Omental fat pad (tissue), 4 donors: ENCODE results near the gene PRDM16. TPM values are rescaled to one million over a fixed set of nuclear protein-coding genes. Genes with fewer than 3 reads are reported as not detected.

ENCODE experiments used
- ATAC-seq: fragments of 150-250 bp; one replicate; pipeline ENCODE4 v1.9.1; 2016; ENCODE audit warnings: mild to moderate bottlenecking, moderate library complexity; ENCODE audit not compliant: low FRiP score
- DNase-seq: peaks from one replicate; pipeline ENCODE4 v3.0.0-alpha.2; 2019; ENCODE audit warnings: low spot score
- CTCF ChIP-seq, 3 donors: fragments of 450-650 bp; IDR thresholded peaks; one replicate each; pipeline ENCODE4 v1.5.1; 2016 to 2017; ENCODE audit warnings: antibody characterized with exemption in 3 of 3, mild to moderate bottlenecking in 3 of 3, moderate library complexity in 2 of 3
- total RNA-seq, 4 donors: library from RNA; depleted of rRNA; stranded (reverse); fragments of >200 nt; gene quantifications; one replicate each; pipeline ENCODE4 v1.1.0, GENCODE V29; 2016

PRDM16 gene
- total RNA-seq, 4 donors from 2014 or later, result 0.19 to 3.8 (median 1.8) TPM

GRCh38 chr1:3290438-3290837 lies 221.4 kb downstream of the PRDM16 start:
- no peak for ATAC-seq
- DNase-seq, result no peak
- TF ChIP-seq CTCF (IDR thresholded peaks at IDR 0.05), result no peak

- no peak for DNase-seq
- ATAC-seq, result no peak
- TF ChIP-seq CTCF (IDR thresholded peaks at IDR 0.05), result no peak
Measured at GRCh38 chr1:3290915-3291314, 221.9 kb downstream of the PRDM16 start.

- ATAC-seq (no peak), DNase-seq (no peak)
- TF ChIP-seq CTCF (IDR thresholded peaks at IDR 0.05), result no peak
Measured at GRCh38 chr1:3292051-3292722, 223.2 kb downstream of the PRDM16 start.

- DNase-seq (no peak), ATAC-seq (no peak)
- TF ChIP-seq CTCF (IDR thresholded peaks at IDR 0.05), result no peak
Measured at GRCh38 chr1:3292868-3293562, 224.0 kb downstream of the PRDM16 start.

- no peak for TF ChIP-seq CTCF (IDR thresholded peaks at IDR 0.05)
- no peak for ATAC-seq
- no peak for DNase-seq
Measured at GRCh38 chr1:3293563-3294080, 224.6 kb downstream of the PRDM16 start.

- DNase-seq (no peak), ATAC-seq (no peak)
- TF ChIP-seq CTCF (IDR thresholded peaks at IDR 0.05), result no peak
Measured at GRCh38 chr1:3294450-3294849, 225.4 kb downstream of the PRDM16 start.

- DNase-seq (no peak), ATAC-seq (no peak)
- TF ChIP-seq CTCF (IDR thresholded peaks at IDR 0.05), result no peak
Measured at GRCh38 chr1:3295846-3296245, 226.8 kb downstream of the PRDM16 start.
